RWPE1 (cell line): ENCODE results near the gene TIMM23B.

Experiments
- CTCF ChIA-PET: fragments of 350-600 bp; sonication (Branson Sonifier 250); formaldehyde crosslinking; extraction: SDS; loops from one replicate; lab custom pipeline; 2021; lab: Yijun Ruan, JAX
- POLR2A ChIA-PET: fragments of 400-600 bp; formaldehyde crosslinking; extraction: SDS; loops from one replicate; lab custom pipeline; 2020; ENCODE audit warnings: antibody characterized with exemption; ENCODE audit not compliant: low non-redundant PET; lab: Yijun Ruan, JAX
- DNase-seq: peaks from one replicate; pipeline ENCODE4 v3.0.0; 2012; ENCODE audit warnings: low spot score
- H3K27ac ChIP-seq: fragments of 450-650 bp; 2 replicates; pipeline ENCODE4 v1.5.1; 2017
- TF ChIP-seq, protein P1 (sequence below): fragments of 450-650 bp; conservative IDR thresholded peaks from 2 replicates; pipeline ENCODE4 v1.5.1; 2017; ENCODE audit warnings: low read depth, mild to moderate bottlenecking

Gene TIMM23B

GRCh38 chr10:50021646-50022045 lies 79.8 kb downstream of the TIMM23B start:
- CTCF ChIA-PET, result no interaction called here
- no peak overlapping the region for H3K27ac ChIP-seq
- POLR2A ChIA-PET, result no interaction called here

More at GRCh38 chr10:50021646-50022045, 79.8 kb downstream of the TIMM23B start:
- DNase-seq, result no peak
- TF ChIP-seq, protein P1, sequence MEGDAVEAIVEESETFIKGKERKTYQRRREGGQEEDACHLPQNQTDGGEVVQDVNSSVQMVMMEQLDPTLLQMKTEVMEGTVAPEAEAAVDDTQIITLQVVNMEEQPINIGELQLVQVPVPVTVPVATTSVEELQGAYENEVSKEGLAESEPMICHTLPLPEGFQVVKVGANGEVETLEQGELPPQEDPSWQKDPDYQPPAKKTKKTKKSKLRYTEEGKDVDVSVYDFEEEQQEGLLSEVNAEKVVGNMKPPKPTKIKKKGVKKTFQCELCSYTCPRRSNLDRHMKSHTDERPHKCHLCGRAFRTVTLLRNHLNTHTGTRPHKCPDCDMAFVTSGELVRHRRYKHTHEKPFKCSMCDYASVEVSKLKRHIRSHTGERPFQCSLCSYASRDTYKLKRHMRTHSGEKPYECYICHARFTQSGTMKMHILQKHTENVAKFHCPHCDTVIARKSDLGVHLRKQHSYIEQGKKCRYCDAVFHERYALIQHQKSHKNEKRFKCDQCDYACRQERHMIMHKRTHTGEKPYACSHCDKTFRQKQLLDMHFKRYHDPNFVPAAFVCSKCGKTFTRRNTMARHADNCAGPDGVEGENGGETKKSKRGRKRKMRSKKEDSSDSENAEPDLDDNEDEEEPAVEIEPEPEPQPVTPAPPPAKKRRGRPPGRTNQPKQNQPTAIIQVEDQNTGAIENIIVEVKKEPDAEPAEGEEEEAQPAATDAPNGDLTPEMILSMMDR, result no peak
